T-helper 2 cell treated with Interferon-gamma antibody and Interleukin-4, amounts not matched to agents 100 ng/mL and 5 ng/mL, for 36 hours (primary cell): ENCODE measurements around the gene CERS4. TPM values are rescaled to one million over a fixed set of nuclear protein-coding genes. Genes with fewer than 3 reads are reported as not detected.
"Not testable (repeated sequence)": the region's sequence is repeated elsewhere in the genome, so short reads cannot be mapped to it uniquely, and the experiment has no call there.

ENCODE experiments used
- intact Hi-C: fragments of 100-400 bp; cut with micrococcal nuclease; formaldehyde crosslinking; loops from one replicate; pipeline ENCODE4 v1.15.1; 2023
- total RNA-seq: library from RNA; stranded (reverse); gene quantifications from 2 replicates; pipeline ENCODE4 v1.2.3, GENCODE V29; 2022

Gene CERS4, protein sequence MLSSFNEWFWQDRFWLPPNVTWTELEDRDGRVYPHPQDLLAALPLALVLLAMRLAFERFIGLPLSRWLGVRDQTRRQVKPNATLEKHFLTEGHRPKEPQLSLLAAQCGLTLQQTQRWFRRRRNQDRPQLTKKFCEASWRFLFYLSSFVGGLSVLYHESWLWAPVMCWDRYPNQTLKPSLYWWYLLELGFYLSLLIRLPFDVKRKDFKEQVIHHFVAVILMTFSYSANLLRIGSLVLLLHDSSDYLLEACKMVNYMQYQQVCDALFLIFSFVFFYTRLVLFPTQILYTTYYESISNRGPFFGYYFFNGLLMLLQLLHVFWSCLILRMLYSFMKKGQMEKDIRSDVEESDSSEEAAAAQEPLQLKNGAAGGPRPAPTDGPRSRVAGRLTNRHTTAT
- total RNA-seq = 18.6 and 22.2 TPM in 2 replicates

DNA sequence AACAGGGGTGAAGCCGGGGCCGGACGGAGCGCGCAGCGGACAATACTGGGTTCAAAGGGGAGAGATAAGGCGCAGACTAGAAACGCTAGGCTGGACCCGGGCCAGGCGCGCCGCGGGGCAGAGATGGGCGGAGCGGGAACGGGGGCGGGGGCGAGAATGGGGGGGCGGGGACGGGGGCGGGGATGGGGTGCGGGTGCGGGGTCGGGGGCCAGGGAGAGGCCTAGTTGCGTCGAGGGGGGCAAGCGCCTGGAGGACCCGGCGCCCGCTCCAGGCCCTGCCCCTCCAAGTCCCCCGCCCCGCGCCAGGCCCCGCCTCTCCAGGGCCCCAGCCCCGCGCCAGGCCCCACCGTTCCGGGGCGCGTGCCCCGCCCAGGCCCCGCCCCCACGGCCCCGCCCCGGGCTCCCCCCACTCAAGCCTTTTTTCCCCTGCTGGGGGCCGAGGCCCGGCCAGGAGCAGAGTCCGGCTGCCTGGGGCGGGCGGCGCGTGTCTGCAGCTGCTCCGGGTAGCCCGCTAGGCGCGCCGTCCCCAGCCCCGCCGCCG, at the start of gene CERS4:
TSS of gene CERS4 (plus strand) at position 449 of the 540 bp plus-strand sequence. CDS start 41,707 bp downstream, outside the sequence.
- intact Hi-C loops = loop anchor here (1.0 kb wide), 1 partner anchor 15 kb away; no protein-coding TSS in a partner anchor

DNA sequence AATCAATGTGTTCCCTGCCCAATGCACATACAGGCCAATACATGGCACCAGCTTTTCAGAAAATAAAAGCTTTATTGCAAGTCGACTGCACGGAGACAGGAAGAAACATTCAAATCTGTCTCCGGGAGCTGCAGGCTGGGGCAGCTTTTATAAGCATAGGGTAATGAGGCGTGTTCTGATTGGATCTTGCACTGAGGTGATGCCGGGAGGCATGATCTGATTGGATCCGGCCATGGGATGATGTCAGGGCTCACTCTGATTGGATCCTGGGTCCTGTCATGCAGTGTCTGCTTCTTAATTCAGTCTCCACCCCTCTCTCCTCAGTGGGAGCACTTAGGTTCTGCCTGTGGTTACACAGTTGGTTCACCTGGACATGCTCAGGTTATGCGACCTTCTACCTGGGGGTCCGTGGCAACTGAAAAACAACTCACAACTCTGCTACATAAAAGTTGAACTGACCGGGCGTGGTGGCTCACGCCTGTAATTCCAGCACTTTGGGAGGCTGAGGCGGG, 48.0 kb upstream of the CERS4 start:
- intact Hi-C loops = no loop called here

DNA sequence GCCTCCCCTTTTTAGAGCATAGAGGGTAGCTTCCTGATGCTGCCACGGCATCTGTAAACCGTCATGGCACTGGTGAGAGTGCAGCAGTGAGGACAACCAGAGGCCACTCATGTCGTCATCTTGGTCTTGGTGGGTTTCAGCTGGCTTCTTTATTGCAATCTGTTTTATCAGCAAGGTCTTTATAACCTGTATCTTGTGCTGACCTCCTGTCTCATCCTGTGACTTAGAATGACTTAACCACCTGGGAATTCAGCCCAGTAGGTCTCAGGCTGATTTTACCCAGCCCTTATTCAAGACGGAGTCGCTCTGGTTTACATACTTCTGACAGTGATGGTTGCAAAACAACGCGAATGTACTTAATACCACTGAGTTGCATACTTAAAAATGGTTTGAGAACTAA, 45.4 kb upstream of the CERS4 start:
- intact Hi-C loops = no loop called here

DNA sequence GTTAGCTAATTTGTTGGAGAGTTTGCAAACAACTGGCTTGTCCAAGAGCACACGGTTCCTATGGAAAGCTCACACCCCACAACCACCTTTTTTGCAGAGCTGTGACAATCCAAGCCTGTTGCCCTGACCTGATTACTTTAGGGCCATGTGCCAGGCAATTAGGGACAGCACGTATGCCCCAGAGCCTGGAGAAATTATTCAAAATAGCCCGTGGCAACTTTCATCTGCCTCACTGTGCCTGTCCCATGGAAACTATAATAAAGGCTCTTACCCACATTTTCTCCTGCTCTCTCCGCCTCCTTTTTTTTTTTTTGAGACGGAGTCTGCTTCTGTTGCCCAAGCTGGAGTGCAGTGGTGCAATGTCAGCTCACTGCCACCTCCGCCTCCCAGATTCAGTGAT, 41.2 kb upstream of the CERS4 start:
- intact Hi-C loops = no loop called here

DNA sequence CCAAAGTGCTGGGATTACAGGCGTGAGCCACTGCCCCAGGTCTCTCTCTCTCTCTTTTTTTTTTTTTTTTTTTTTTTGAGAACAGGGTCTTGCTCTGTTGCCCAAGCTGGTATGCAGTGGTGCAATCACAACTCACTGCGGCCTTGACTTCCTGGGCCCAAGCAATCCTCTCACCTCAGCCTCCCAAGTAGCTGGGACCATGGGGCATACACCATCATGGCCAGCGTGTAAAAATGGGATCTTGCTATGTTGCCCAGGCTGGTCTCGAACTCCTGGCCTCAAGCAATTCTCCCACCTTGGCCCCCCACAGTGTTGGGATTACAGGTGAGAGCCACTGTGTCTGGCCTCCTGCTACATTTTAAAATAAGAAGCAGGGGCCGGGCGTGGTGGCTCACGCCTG, 40.6 kb upstream of the CERS4 start:
- intact Hi-C loops = no loop called here

DNA sequence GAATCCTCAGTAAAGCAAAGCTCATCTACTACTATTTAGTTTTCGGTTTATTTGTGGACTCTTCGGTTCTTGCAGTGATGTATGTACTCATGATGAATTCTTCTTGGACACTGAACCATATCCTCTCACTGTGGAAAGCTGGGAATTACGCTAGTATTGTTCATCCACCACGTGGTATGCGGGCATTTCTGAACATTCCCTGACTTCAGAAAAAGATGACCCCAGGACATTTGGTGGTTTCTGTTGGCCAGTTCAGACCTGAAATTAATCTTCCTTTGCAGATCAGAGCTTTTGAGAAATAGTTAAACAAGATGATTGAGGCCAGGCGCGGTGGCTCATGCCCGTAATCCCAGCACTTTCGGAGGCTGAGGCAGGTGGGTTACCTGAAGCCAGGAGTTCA, 34.5 kb upstream of the CERS4 start:
- intact Hi-C loops = no loop called here

DNA sequence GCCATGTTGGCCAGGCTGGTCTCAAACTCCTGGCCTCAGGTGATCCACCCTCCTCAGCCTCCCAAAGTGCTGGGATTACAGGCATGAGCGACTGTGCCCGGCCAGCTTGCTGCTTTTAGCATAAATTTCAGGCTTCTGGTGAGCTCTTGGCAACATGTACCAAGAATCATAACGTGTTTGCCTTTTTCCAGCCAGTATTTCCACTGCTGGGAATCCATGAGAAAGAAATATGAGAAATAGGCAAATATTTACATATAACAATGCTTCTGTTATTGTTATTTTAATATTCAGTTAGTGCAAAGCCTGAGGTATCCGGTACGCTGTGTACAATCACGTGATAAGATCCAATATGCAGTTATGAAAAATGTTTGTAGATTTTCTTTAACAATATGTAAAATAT, 29.2 kb upstream of the CERS4 start:
- intact Hi-C loops = no loop called here

DNA sequence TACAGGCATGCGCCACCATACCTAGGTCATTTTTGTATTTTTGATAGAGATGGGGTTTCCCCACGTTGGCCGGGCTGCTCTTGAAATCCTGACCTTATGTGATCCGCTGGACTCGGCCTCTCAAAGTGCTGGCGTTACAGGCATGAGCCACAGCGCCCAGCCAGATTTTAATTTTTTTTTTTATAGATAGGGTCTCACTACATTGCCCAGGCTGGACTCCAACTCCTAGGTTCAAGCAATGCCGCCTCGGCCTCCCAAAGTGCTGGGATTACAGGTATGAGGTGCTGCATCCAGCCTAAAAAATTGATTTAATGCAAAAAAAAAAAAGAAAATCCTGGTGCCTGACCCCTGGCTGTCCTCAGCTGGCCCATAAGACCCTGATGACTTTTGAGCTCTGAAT, 24.9 kb upstream of the CERS4 start:
- intact Hi-C loops = no loop called here

DNA sequence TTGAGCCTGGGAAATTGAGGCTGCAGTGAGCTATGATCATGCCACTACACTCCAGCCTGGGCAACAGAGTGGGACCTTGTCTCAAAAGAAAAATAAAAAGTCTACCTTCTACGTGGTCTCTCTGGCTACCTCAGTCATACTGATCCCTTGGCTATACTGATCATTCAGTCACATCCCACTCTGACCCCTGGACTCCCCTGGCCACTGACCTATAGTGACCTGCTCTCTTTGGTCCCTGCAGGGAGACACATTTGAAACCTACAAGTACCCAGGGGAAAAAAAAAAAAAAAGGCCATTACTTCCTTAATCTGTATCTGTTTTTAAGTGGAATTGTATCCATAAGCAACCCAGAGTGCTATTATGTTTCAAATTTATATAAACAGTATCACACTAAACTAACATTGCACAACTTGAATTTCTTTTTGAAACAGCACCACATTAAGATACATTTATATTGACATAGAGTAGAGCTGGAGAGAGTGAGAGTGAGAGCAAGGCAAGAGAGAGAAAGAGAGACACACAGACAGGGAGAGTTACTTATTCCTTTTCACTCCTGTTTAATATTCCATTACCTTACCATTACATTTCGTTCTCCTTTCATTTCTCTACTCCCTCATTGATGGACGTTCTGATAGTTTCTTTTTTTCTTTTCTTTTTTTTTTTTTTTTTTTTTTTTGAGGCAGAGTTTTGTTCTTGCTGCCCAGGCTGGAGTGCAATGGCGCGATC, 23.7 kb upstream of the CERS4 start:
- intact Hi-C loops = no loop called here

DNA sequence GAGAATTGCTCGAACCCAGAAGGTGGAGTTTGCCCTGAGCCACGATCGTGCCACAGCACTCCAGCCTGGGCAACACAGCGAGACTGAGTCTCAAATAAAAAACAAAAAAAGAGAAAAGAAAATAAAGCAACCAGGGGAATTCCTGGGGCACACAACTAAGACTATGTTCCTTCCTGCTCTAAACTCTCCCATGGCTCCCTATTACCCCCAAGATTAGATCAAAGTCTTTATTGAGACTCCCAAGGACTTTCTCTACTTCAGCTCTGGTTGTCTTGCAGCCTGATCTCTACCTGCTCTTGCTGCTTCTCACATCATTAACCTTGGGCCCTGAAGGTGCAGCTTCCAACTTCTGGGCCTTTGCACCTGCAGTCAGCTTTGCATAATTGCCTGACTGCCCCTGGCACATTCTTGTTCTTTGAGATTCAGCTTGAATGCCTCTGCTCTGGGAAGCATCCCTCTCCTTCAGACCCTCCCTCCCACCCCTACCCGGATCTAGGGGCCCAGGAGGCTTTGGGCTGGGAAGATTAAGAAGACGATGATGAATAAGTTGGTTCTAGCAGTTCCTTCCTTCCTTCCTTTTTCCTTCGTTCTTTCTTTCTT, 16.8 kb upstream of the CERS4 start:
- intact Hi-C loops = no loop called here

DNA sequence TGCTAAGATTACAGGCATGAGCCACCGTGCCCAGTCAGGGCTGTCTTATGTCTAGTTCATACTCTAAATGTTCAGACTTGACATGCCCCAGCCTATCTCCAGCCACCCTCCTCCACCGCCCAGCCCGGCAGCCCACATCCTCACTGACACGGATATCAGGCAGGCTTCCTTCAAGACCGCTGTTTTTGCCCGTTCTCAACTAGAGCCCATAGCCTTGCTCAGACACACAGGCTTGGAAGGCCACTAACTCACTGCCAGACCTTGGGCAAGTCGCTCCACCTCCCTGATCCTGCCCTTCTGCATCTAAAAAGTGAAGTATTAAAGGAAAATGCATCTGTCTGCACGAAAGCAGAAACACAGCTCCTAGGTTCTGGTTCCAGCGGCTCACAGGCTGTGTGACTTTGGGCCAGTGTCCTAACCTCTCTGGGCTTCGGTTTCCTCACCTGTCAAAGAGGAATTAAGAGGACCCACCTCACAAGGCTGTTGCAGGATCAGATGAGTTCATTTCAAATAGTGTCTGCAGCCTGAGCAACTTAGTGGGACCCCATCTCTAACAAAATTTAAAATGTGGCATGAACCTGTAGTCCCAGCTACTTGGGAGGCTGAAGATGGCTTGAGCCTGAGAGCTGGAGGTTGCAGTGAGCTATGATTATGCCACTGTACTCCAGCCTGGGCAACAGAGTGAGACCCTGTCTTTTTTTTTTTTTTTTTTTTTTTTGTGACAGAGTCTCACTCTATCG, 14.5 kb upstream of the CERS4 start:
- intact Hi-C loops = loop anchor here (1.0 kb wide), 1 partner anchor 15 kb away; the partner anchor contains the start of gene CERS4

DNA sequence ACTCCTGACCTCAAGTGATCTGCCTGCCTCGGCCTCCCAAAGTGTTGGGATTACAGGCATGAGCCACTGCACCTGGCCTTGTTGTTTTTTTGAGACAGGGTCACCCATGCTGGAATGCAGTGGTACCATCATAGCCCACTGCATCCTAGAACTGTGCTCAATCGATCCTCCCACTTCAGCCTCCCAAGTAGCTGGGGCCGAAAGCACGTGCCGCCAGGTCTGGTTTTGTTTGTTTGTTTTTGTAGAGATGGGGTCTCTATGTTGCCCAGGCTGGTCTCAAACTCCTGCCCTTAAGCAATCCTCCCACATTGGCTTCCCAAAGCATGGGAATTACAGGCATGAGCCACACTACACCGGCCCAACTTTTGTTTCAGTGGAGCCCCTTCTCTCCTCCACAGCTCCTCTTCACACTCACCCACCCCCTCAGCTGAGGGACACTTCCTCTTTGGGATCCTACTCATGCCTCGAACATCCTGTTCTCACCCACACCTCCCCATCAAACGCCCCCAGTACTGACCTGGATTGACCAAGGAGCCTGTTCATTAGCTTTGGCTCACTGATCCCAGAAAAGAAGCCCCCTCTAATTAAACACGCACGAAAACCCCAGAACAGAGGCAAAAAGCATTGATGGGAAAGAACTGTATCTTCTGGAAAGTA, 12.8 kb upstream of the CERS4 start:
- intact Hi-C loops = no loop called here

DNA sequence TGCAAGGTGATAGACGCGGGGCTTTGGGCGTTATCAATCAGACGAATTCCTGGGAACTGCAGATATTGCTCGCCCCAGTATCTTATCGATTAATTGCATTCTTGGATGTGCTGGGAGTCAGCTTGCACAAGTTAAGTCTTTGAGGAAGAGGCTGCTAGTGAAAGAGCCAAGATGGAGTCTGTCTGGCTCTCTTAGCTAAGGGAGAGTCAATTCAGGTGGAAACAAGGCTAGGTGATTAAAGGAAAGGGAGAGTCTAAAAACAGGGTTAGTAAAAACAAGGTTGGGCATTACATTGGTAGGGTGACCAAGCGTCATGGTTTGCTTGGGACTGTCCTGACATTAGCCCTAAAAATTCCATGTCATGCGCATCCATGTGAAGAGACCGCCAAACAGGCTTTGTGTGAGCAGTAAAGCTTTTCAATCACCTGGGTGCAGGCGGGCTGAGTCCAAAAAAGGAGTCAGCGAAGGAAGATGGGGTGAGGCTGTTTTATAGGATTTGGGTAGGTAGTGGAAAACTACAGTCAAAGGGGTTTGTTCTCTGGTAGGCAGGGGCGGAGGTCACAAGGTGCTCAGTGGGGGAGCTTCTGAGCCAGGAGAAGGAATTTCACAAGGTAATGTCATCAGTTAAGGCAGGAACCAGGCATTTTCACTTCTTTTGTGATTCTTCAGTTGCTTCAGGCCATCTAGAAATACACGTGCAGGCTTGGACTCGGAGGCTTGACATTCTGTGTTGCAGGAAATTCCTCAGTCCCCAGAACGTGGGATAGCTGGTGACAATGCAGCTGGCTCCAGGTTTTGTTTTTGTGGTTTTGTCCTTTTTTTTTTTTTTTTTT, 5.7 kb upstream of the CERS4 start:
- intact Hi-C loops = not testable (repeated sequence)

DNA sequence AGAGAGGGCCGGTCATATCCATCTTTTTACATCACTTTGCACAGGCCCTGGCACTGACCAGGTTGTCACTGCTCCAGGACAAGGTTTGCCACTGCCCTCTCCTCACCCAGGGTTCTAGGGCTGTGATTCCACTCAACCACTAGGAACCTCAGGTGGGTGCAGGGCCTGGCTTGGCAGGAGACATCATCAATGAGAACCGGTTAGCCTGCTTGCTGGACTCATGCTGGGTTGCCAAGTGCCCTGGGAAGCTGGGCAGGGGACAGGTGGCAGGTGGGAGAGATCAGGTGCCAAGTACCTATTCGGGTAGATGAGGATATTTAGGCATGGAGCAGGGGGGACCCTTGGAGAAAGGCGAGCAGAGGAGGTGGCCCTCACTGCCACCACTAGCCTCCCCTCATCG, 4.2 kb upstream of the CERS4 start:
- intact Hi-C loops = no loop called here

DNA sequence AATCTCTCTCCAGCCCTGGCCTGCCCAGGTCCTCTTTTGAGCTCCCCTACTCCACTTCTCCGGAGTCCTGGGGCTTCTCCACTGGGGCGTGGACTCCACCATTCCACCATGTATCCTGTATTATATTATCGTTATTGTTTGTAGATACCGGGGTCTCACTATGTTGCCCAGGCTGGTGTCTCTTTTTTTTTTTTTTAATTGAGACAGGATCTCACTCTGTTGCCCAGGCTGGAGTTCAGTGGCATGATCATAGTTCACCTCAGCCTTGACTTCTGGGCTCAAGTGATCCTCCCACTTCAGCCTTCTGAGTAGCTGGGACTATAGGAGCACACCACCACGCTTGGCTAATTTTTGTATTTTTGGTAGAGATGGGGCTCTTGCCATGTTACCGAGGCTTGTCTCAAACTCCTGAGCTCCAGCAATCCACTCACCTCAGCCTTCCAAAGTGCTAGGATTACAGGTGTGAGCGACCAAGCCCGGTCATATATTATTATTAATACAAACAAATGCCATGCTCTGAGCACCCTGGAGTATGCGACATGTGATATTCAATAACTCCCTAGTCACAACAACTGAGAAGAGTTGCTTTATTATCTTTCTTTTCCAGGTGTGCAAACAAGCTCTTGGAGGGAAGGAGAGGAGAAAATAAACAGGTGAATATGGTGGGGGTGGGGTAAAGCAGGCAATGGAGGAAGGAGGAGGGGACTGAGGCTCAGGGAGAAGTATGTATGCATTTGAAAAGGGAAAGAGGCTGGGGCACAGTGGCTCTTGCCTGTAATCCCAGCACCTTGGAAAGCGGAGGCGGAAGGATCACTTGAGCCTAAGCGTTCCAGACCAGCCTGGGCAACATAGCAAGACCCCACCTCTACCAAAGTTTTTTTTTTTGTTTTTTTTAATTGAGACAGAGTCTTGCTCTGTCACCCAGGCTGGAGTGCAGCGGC, 2.8 kb upstream of the CERS4 start:
- intact Hi-C loops = no loop called here

DNA sequence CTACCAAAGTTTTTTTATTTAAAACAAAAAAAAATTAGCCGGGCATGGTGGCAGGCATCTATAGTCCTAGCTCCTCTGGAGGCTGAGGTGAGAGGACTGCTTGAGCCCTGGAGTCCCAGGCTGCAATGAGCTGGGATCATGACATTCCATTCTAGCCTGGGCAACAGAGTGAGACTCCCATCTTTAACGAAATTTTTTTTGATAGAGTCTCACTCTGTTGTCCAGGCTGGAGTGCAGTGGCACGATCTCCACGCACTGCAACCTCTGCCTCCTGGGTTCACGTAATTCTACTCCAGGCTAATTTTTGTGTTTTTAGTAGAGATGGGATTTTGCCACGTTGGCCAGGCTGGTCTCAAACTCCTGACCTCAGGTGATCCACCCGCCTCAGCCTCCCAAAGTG, 1.8 kb upstream of the CERS4 start:
- intact Hi-C loops = not testable (repeated sequence)

DNA sequence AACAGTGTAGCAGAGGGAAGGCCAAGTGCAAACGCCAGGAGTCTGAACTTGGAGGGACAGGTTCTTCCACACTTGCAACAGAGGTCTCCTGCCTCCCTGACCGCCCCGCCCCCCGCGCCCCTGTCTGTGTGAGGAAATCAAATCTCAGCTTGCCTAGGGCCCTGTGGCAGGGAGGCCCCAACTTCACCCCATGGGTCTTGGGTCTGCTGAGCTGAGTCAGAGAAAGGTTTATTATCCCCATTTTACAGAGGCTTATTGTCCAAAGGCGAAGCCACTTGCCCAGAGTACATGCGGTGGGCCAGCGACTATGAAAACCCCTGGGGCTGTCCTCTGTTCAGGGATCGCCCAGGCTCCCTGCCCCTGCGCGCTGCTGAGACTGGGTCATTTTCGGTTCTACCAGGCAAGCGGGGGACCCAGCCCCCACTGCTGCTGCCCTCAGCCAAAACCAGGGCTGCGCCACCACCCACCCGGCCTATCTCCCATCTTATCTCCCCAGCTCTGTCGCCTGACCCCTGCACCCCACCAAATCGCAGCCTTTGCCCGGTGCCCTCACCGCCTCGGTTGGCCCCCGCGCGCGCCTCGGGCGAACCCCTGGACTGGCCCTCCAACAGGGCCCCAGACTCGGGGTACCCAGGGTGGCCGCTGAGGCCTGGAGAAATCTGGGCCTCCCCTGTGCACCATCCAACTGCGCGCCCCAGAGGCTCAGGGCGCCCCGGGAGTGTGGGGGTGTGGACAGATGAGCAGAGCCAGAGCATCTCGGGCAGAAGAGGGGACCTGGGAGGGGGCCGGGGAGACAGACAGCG, 850 bp upstream of the CERS4 start:
- intact Hi-C loops = no loop called here
